ENCODE data around the gene SRL.

The SRL gene

GRCh38 chr16:4241928-4242283, at the start of gene SRL:
Gene SRL (minus strand): TSS chr16:4242080. CDS start chr16:4242067, 13 bp downstream.
- Histone ChIP-seq H3K79me2 (ENCODE audit: low read length) (no peaks in the 10 kb centered on the region), H3K4me3 (ENCODE audit: low read length) (no peak within 1 kb of the TSS), H3K36me3 (replicated peaks; ENCODE audit: insufficient read depth, low read length) (no peaks in the 10 kb centered on the region), H3K9me3 (replicated peaks; ENCODE audit: insufficient read depth, low read length) (no peaks in the 10 kb centered on the region), H4K20me1 (ENCODE audit: insufficient read depth, low read length) (no peaks in the 10 kb centered on the region), H3K4me2 (ENCODE audit: low read depth, low read length) (no peak within 1 kb of the TSS), H3K4me1 (ENCODE audit: low read length) (no peaks in the 10 kb centered on the region), H2AFZ (ENCODE audit: low read length) (no peak within 1 kb of the TSS), H3K9me2 (replicated peaks; ENCODE audit: insufficient read depth, low read length) (no peaks in the 10 kb centered on the region), H3K27me3 (replicated peaks; ENCODE audit: insufficient read depth, low read length) (peaks cover 22% of the 10 kb centered on the region), H3K9ac (ENCODE audit: low read length) (no peak within 1 kb of the TSS), H3F3A (ENCODE audit: insufficient read depth, low read length) (no peaks in the 10 kb centered on the region), H3K27ac (ENCODE audit: low read length) (no peak within 1 kb of the TSS)
- TF ChIP-seq EZH2 (optimal IDR thresholded peaks at IDR 0.05; ENCODE audit: low read depth, low read length) (no peak), EZH2phosphoT487 (IDR thresholded peaks at IDR 0.05; ENCODE audit: low read length) (no peak), CTCF (IDR thresholded peaks at IDR 0.05; ENCODE audit: low read length) (no peak)
- DNase-seq: no peak

DNA sequence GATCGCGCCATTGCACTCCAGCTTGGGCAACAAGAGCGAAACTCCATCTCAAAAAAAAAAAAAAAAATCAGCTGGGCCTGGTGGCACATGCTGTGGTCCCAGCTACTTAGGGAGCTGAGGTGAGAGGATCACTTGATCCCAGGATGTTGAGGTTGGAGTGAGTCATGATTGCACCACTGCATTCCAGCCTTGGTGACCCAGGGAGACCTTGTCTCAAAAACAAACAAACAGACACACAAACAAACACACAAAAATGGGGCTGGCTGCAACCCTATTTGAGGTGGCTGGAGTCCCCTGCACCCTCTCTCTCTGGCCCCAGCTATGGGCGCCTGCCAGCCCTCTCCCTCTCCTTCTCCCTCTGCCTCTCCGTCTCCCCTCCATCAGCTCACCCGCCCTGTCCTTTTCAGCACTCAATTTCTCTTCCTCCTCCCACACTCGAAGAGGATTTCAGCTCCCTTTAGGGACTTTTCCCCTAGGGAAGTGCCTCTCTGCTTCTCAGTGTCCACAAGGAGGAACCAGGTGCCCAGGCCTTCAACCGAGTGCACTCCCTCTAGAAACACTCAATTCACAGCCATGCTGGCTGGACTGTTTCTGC, 48.5 kb upstream of the SRL start:
- Histone ChIP-seq H3K9me2 (replicated peaks; ENCODE audit: insufficient read depth, low read length) (no peaks in the 10 kb centered on the region), H3K9ac (ENCODE audit: low read length) (no peak overlapping the region), H3K79me2 (ENCODE audit: low read length) (no peaks in the 10 kb centered on the region), H4K20me1 (ENCODE audit: insufficient read depth, low read length) (no peaks in the 10 kb centered on the region), H3F3A (ENCODE audit: insufficient read depth, low read length) (no peaks in the 10 kb centered on the region), H3K27me3 (replicated peaks; ENCODE audit: insufficient read depth, low read length) (peaks cover 5% of the 10 kb centered on the region), H3K4me3 (ENCODE audit: low read length) (no peak overlapping the region), H3K27ac (ENCODE audit: low read length) (no peak overlapping the region), H3K4me1 (ENCODE audit: low read length) (no peaks in the 10 kb centered on the region), H3K4me2 (ENCODE audit: low read depth, low read length) (no peak overlapping the region), H2AFZ (ENCODE audit: low read length) (no peak overlapping the region), H3K9me3 (replicated peaks; ENCODE audit: insufficient read depth, low read length) (no peaks in the 10 kb centered on the region), H3K36me3 (replicated peaks; ENCODE audit: insufficient read depth, low read length) (no peaks in the 10 kb centered on the region)
- no peak for DNase-seq
- TF ChIP-seq CTCF (IDR thresholded peaks at IDR 0.05; ENCODE audit: low read length) (no peak), EZH2phosphoT487 (IDR thresholded peaks at IDR 0.05; ENCODE audit: low read length) (no peak), EZH2 (optimal IDR thresholded peaks at IDR 0.05; ENCODE audit: low read depth, low read length) (no peak)

DNA sequence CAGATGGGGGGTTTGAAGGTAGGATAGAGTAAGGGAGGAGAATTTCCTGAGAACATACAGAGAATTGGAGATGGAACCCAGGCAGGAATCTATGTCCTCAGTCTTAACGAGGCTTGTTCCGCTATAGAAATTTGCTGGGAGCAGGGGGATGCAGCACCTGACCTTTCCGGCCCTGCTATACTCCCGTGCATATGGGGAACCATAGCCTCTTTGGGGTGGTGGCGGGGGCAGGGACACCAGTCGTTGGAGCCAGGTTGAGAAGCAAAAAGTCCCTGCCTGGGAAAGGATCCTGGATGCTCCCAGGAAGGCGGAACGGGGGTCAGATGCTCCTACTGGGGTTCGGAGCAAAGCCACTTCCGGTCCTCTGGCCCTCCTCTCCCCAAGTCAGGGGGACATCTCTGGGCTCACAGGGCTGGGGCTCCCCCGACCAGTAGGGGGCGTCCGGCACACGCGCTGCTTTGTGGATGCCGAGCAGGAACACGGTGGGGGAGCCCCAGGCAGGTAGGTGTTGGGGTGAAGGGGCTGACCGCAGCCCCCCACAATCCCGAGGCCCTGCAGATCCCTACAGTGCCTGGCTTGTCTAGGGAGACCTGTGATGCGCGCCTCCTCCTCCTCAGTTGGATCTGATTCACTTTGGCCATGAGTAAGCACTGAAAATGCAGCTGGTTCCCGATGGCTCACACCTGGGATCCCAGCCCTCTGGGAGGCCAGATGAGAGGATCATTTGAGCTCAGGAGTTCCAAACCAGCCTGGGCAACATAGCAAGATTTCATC, 46.5 kb upstream of the SRL start:
- H3K9me2 ChIP-seq (replicated peaks; ENCODE audit: insufficient read depth, low read length): no peaks in the 10 kb centered on the region
- H3K4me2 ChIP-seq (ENCODE audit: low read depth, low read length): peak overlapping the region; percentile 47
- no peak overlapping the region for H3K27ac ChIP-seq (ENCODE audit: low read length)
- H3K79me2 ChIP-seq (ENCODE audit: low read length): no peaks in the 10 kb centered on the region
- H3K4me1 ChIP-seq (ENCODE audit: low read length): no peaks in the 10 kb centered on the region
- no peaks in the 10 kb centered on the region; the same call in 1 of the 2 replicates for H3K27me3 ChIP-seq (replicated peaks; ENCODE audit: insufficient read depth, low read length)
- no peak for TF ChIP-seq EZH2phosphoT487 (IDR thresholded peaks at IDR 0.05; ENCODE audit: low read length)
- TF ChIP-seq EZH2 (optimal IDR thresholded peaks at IDR 0.05; ENCODE audit: low read depth, low read length): no peak
- peak; percentile 97 for TF ChIP-seq CTCF (IDR thresholded peaks at IDR 0.05; ENCODE audit: low read length)
- no peak overlapping the region for H3K9ac ChIP-seq (ENCODE audit: low read length)
- H3K36me3 ChIP-seq (replicated peaks; ENCODE audit: insufficient read depth, low read length): no peaks in the 10 kb centered on the region
- H2AFZ ChIP-seq (ENCODE audit: low read length): peak overlapping the region; percentile 44
- H3F3A ChIP-seq (ENCODE audit: insufficient read depth, low read length): no peaks in the 10 kb centered on the region
- H4K20me1 ChIP-seq (ENCODE audit: insufficient read depth, low read length): no peaks in the 10 kb centered on the region
- peak; percentile 72 for DNase-seq
- no peaks in the 10 kb centered on the region for H3K9me3 ChIP-seq (replicated peaks; ENCODE audit: insufficient read depth, low read length)
- peak overlapping the region; percentile 8; the same call in 1 of the 2 replicates for H3K4me3 ChIP-seq (ENCODE audit: low read length)

Measured in MM.1S (cell line).